Mesendoderm (in vitro differentiated cells): Measurements from ENCODE around the gene ODC1.
A peak's percentile ranks its signal among the peaks of the same experiment; 100 is the strongest.

Experiments
- DNase-seq: peaks from one replicate; pipeline ENCODE4 v3.0.0; 2013
- H2AK5ac ChIP-seq: 2 replicates; pipeline ENCODE4 v1.6.1; 2013; ENCODE audit warnings: low read length, inconsistent platforms
- H2BK120ac ChIP-seq: 2 replicates; pipeline ENCODE4 v1.6.1; 2013; ENCODE audit warnings: low read depth, mild to moderate bottlenecking, low read length, moderate library complexity, mixed read lengths
- H2BK15ac ChIP-seq: replicated peaks from 2 replicates; pipeline ENCODE4 v1.6.1; 2013; ENCODE audit warnings: low read depth, mild to moderate bottlenecking, moderate library complexity
- H2BK5ac ChIP-seq: 2 replicates; pipeline ENCODE4 v1.6.1; 2013; ENCODE audit warnings: low read length, inconsistent platforms
- H3K18ac ChIP-seq: 2 replicates; pipeline ENCODE4 v1.6.1; 2013; ENCODE audit warnings: mild to moderate bottlenecking, low read length, mixed read lengths
- H3K23ac ChIP-seq: one replicate; pipeline ENCODE4 v1.6.1; 2013; ENCODE audit warnings: low read length
- H3K27ac ChIP-seq: 2 replicates; pipeline ENCODE4 v1.5.1; 2013; ENCODE audit warnings: low read depth, mild to moderate bottlenecking, inconsistent platforms, low read length, moderate library complexity
- H3K27me3 ChIP-seq: 2 replicates; pipeline ENCODE4 v1.6.1; 2013; ENCODE audit warnings: low read length, control low read depth, mild to moderate bottlenecking, inconsistent platforms; ENCODE audit not compliant: insufficient read depth, poor library complexity
- H3K36me3 ChIP-seq: 2 replicates; pipeline ENCODE4 v1.6.1; 2013; ENCODE audit warnings: low read length, inconsistent platforms; ENCODE audit not compliant: control insufficient read depth, insufficient read depth
- H3K4ac ChIP-seq: one replicate; pipeline ENCODE4 v1.6.1; 2013; ENCODE audit warnings: low read depth, mild to moderate bottlenecking, low read length, moderate library complexity
- H3K4me1 ChIP-seq: 2 replicates; pipeline ENCODE4 v1.6.1; 2013; ENCODE audit warnings: low read depth, low read length, inconsistent platforms; ENCODE audit not compliant: control insufficient read depth
- H3K4me2 ChIP-seq: 2 replicates; pipeline ENCODE4 v1.6.1; 2013; ENCODE audit warnings: low read length
- H3K4me3 ChIP-seq: 2 replicates; pipeline ENCODE4 v1.5.1; 2013; ENCODE audit warnings: mild to moderate bottlenecking, low read length
- H3K56ac ChIP-seq: one replicate; pipeline ENCODE4 v1.6.1; 2013; ENCODE audit warnings: low read length
- H3K79me1 ChIP-seq: 2 replicates; pipeline ENCODE4 v1.6.1; 2013; ENCODE audit warnings: low read length, inconsistent platforms
- H3K79me2 ChIP-seq: 2 replicates; pipeline ENCODE4 v1.6.1; 2013; ENCODE audit warnings: mild to moderate bottlenecking, low read length; ENCODE audit not compliant: control insufficient read depth, insufficient read depth
- H3K9ac ChIP-seq: 2 replicates; pipeline ENCODE4 v1.6.1; 2013; ENCODE audit warnings: low read length, inconsistent platforms
- H4K5ac ChIP-seq: one replicate; pipeline ENCODE4 v1.6.1; 2013; ENCODE audit warnings: low read length
- H4K8ac ChIP-seq: one replicate; pipeline ENCODE4 v1.6.1; 2013; ENCODE audit warnings: low read depth, mild to moderate bottlenecking, control low read depth, low read length, moderate library complexity
- WGBS: extraction: QIAGEN DNeasy Blood & Tissue Kit; methylation state at CpG from one replicate; pipeline ENCODE4 v1.1.7; 2013; ENCODE audit warnings: low lambda C conversion rate, missing lambda C conversion rate; ENCODE audit not compliant: insufficient coverage; ENCODE audit errors: extremely low coverage; 5-methylcytosine and 5-hydroxymethylcytosine counted together

ODC1 gene

DNA sequence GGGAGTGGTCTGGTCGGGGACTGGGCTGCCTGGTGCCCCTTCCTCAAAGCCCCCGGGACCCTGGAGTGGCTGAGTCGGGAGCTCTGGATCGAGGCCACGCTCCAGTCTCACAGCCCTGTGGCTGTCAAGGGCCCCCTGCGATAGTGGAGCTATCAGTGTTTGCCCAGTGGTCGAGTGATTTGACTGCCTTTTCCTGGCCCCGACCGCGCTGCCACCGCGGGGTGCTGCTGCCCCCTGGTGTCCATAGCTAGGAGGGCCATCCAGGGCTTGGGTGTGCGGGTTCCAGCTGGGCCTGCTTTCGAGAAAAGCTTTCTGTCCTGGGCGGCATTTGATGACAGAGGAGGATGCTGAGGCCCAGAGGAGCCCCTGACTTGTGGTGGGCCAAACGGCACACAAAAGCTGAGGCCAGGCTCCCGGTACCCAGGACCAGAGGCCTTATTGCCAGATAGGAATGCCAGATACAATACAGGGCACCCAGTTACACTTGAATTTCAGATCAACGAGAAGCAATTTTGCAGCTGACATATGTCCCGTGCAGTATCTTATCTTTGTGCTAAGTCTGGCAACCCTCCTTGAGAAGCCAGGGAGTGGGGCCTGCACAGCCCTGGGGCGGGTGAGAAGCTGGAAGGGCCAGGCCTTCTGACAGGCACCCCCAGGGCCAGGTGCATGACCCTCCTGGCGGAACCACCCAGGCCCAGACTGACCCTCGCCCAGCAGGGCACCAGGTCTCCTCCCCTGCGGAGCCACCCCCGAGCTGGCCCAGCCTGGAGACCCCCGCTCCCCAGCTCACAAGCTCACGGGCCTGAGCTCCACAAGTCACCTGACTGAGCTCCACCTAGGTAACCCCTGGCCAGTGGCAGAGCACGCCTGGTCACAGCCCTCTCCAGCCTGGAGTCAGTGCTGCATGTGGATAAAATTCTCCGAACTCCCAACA is 13.0 kb downstream of the ODC1 start:
- Histone ChIP-seq H3K56ac (no peak overlapping the region), H4K8ac (no peak overlapping the region), H2BK15ac (no peak overlapping the region), H2BK5ac (no peak overlapping the region), H3K23ac (no peak overlapping the region), H3K27me3 (no peaks in the 10 kb centered on the region), H4K5ac (no peak overlapping the region), H3K4ac (no peak overlapping the region), H3K4me2 (no peak overlapping the region), H3K9ac (no peak overlapping the region), H3K36me3 (peaks cover 3% of the 10 kb centered on the region), H2BK120ac (no peak overlapping the region), H3K4me1 (no peaks in the 10 kb centered on the region), H3K79me1 (no peaks in the 10 kb centered on the region), H3K27ac (no peak overlapping the region), H3K79me2 (no peaks in the 10 kb centered on the region), H3K4me3 (no peak overlapping the region), H2AK5ac (no peak overlapping the region), H3K18ac (no peak overlapping the region)
- WGBS: no CpG with 5 or more reads among the region's 28 CpGs
- DNase-seq: peak; percentile 84

DNA sequence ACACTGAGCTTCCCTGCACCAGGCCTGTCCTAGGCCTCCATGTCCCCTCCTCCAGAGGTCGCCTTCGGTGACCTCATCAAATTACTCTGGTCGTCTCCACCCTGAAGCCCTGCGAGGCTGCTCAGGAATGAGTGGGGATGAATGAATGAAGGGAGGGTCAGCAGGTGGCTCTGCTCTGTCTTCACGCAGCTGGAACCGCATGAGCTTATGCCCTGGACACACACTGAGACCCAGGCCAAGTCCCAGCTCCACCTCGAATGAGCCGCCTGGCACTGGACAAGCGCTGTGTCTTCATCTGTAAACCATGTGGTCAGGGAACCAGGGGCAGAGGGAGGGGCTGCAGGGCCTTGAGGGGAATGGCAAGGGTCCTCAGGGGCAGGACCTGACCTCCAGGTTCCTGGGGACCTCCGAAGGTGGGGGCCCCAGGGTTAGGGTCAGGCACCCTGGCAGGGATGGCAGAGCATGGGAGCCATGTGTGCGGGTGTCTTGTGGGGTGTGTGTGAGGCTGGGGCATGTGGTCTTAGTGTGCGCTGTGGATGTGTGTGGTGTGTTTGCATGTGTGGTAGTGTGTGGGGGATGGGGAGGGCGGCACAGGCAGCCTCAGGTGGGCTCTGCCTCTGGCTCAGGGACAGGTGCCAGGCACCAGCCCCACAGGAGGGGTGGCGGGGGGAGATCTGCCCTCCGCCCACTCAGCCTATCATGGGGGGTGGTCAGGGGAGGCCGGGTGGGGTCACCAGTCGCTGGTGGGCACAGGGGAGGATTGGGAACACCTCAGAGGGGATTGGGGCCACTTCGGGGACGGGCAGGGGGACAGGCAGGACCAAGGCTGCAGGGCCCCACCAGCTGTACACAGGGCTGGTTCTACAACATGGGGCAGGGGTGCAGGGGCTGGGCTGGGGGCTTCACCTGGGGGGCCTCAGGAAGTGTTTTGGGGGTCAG is 13.9 kb downstream of the ODC1 start:
- H3K36me3 ChIP-seq: no peaks in the 10 kb centered on the region
- H3K27ac ChIP-seq: no peak overlapping the region
- no peak overlapping the region for H3K18ac ChIP-seq
- H3K4me1 ChIP-seq: no peaks in the 10 kb centered on the region
- no peak overlapping the region for H4K5ac ChIP-seq
- no CpG with 5 or more reads among the region's 19 CpGs for WGBS
- no peak overlapping the region for H3K56ac ChIP-seq
- H3K79me2 ChIP-seq: no peaks in the 10 kb centered on the region
- H3K4me2 ChIP-seq: no peak overlapping the region
- no peak overlapping the region for H2AK5ac ChIP-seq
- H4K8ac ChIP-seq: no peak overlapping the region
- DNase-seq: peak; percentile 37
- H3K79me1 ChIP-seq: no peaks in the 10 kb centered on the region
- H3K27me3 ChIP-seq: no peaks in the 10 kb centered on the region
- no peak overlapping the region for H3K4me3 ChIP-seq
- no peak overlapping the region for H3K9ac ChIP-seq
- no peak overlapping the region for H3K23ac ChIP-seq
- no peak overlapping the region for H2BK5ac ChIP-seq
- no peak overlapping the region for H2BK15ac ChIP-seq
- H2BK120ac ChIP-seq: no peak overlapping the region
- no peak overlapping the region for H3K4ac ChIP-seq

DNA sequence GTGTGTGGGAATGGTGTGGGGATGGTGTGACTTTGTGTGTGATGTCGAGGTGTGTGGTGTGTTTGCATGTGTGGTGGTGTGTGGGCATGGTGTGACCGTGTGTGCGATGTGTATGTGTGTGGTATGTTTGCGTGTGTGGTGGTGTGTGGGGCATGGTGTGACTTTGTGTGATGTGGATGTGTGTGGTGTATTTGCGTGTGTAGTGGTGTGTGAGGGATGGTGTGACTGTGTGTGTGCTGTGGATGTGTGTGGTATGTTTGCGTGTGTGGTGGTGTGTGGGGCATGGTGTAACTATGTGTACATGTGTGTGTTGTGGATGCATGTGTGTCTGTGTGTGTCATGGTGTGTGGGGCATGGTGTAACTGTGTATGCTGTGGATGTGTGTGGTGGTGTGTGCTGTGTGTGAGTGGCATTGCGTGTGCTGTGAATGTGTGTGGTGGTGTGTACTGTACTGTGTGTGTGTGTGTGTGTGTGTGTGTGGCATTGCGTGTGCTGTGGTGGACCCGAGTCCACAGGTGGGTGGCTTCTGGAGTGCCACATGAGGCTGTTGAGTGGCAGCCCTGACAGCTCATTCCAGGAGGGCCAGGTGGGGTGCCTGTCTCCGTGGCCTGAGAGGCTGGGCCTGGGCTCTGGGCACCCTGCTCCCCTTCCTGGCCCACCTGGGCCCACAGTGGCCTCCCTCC is 14.7 kb downstream of the ODC1 start:
- H3K4me2 ChIP-seq: no peak overlapping the region
- no peak overlapping the region for H3K9ac ChIP-seq
- no peaks in the 10 kb centered on the region for H3K27me3 ChIP-seq
- H3K79me2 ChIP-seq: no peaks in the 10 kb centered on the region
- no peak overlapping the region for H2BK15ac ChIP-seq
- H3K4ac ChIP-seq: no peak overlapping the region
- no peak for DNase-seq
- H4K5ac ChIP-seq: no peak overlapping the region
- H3K4me1 ChIP-seq: no peaks in the 10 kb centered on the region
- no peak overlapping the region for H2BK5ac ChIP-seq
- H2BK120ac ChIP-seq: no peak overlapping the region
- no peak overlapping the region for H3K27ac ChIP-seq
- no peak overlapping the region for H3K56ac ChIP-seq
- no peak overlapping the region for H4K8ac ChIP-seq
- WGBS: 100% methylated on average over 5 of the region's 10 CpGs
- no peak overlapping the region for H2AK5ac ChIP-seq
- no peak overlapping the region for H3K4me3 ChIP-seq
- H3K79me1 ChIP-seq: no peaks in the 10 kb centered on the region
- H3K18ac ChIP-seq: no peak overlapping the region
- no peak overlapping the region for H3K23ac ChIP-seq
- no peaks in the 10 kb centered on the region for H3K36me3 ChIP-seq

DNA sequence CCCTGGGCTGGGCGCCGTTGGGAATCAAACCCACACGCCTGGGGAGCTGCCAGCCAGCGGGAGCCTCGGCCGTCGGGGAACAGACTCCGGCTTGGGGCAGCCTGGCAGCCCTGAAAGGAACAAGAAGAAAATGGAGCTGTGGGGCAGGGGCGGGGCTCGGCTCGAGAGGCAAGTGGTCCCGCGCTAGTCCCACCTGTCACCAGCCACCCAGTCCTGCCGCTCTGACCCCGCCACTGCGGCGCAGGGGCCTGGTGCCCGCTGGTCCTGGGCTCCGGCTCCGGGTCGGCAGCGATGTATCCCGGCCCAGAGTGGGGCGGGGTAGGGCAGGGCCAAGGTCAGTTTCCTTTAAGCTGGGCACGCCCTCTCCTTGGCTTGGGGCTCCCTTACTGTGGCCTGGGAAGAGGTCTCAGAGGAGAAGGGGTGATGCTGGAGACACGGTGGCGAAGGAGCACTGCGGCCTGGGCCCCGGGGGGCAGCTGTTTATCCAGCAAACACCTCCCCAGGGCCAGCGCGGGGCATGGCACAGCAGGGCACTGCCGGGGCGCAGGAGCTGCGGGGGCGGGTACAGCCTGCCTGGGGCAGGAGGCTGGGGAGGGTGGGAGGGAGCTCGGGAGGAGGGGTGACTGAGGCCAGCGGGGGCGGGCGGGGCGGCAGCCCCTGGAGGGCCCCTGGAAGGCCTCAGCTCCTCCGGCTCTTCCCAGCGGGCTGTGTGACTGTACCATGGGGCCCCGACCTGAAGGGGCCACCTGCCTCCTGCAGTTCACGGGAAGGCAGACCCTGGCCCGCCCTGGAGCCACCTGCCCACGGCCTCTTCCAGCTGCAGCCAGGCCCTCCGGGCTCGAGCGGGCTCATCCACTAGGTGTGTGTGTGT is 15.6 kb downstream of the ODC1 start:
- Histone ChIP-seq H3K56ac (peak overlapping the region; percentile 60), H4K5ac (no peak overlapping the region), H3K4me2 (peak overlapping the region; percentile 40), H2BK15ac (no peak overlapping the region), H2AK5ac (no peak overlapping the region), H3K27ac (no peak overlapping the region), H4K8ac (no peak overlapping the region), H3K4ac (no peak overlapping the region), H3K18ac (no peak overlapping the region), H3K4me1 (no peaks in the 10 kb centered on the region), H3K27me3 (no peaks in the 10 kb centered on the region), H2BK120ac (no peak overlapping the region), H3K79me2 (no peaks in the 10 kb centered on the region), H3K79me1 (no peaks in the 10 kb centered on the region), H3K23ac (no peak overlapping the region), H3K9ac (no peak overlapping the region), H3K4me3 (no peak overlapping the region), H3K36me3 (no peaks in the 10 kb centered on the region), H2BK5ac (no peak overlapping the region)
- no CpG with 5 or more reads among the region's 49 CpGs for WGBS
- DNase-seq: peak; percentile 37

DNA sequence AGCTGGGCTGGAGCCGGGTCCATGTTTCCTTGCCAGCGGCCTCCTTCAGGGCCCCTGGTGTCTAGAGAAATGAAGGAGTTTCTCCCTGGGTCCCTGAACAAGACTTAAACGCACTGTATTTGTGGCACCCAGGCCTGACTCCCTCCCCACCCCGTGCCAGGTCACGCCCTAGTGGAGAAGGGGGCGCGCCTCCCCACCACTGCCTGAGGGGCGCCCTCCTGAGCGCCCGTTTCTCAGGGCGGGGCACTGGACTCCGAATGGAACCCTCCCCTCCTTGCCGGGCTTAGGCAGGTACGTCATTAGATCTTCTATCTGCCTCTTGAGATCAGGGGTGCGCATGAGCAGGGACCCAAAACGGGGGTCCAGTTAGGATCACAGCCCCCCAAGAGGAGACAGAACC is 16.3 kb downstream of the ODC1 start:
- Histone ChIP-seq H3K18ac (no peak overlapping the region), H3K4me2 (no peak overlapping the region), H3K27ac (no peak overlapping the region), H3K27me3 (no peaks in the 10 kb centered on the region), H3K9ac (no peak overlapping the region), H2BK15ac (no peak overlapping the region), H3K23ac (no peak overlapping the region), H3K36me3 (no peaks in the 10 kb centered on the region), H3K4me3 (no peak overlapping the region), H3K79me2 (no peaks in the 10 kb centered on the region), H2BK120ac (no peak overlapping the region), H2BK5ac (no peak overlapping the region), H3K4ac (no peak overlapping the region), H3K79me1 (no peaks in the 10 kb centered on the region), H3K56ac (peak overlapping the region; percentile 30), H4K8ac (no peak overlapping the region), H2AK5ac (no peak overlapping the region), H4K5ac (no peak overlapping the region), H3K4me1 (no peaks in the 10 kb centered on the region)
- DNase-seq: no peak
- no CpG with 5 or more reads among the region's 16 CpGs for WGBS
